ENCODE measurements around the gene PIKFYVE. TPM values are rescaled to one million over a fixed set of nuclear protein-coding genes. Genes with fewer than 3 reads are reported as not detected.
"Not testable (repeated sequence)": the region's sequence is repeated elsewhere in the genome, so short reads cannot be mapped to it uniquely, and the experiment has no call there.

The PIKFYVE gene
- total RNA-seq, 4 donors from 2014 or later, result 35.2 to 51.3 (median 41.7) TPM

- Histone ChIP-seq H3K36me3 (peaks cover 0 to 36% of the 10 kb centered on the region in 2 donors), H3K27ac (peak overlapping the region in 1 of 3 donors; percentile 39), H3K4me1 (peaks cover 10 to 16% of the 10 kb centered on the region in 2 donors), H3K4me3 (replicated peaks in 1 of 3) (no peak overlapping the region), H3K9me3 (no peaks in the 10 kb centered on the region), H3K27me3 (no peaks in the 10 kb centered on the region)
- 95% methylated on average over 3 of the region's 3 CpGs for WGBS, 2 donors
- TF ChIP-seq POLR2A (IDR thresholded peaks at IDR 0.05), result no peak
- no peak for TF ChIP-seq CTCF (IDR thresholded peaks at IDR 0.05)
- intact Hi-C loops (cut with DNase I), result no loop called here
- no peak for DNase-seq
Observed at GRCh38 chr2:208354964-208355381, 88.9 kb downstream of the PIKFYVE start.

GRCh38 chr2:208356420-208356819 lies 90.4 kb downstream of the PIKFYVE start:
- Histone ChIP-seq H3K4me1 (peaks cover 10 to 16% of the 10 kb centered on the region in 2 donors), H3K27ac (peak overlapping the region; percentile 17 to 74 (median 48)), H3K36me3 (peaks cover 0 to 29% of the 10 kb centered on the region in 2 donors)
- H3K4me3 ChIP-seq (replicated peaks in 1 of 3); H3K27me3 ChIP-seq; H3K9me3 ChIP-seq; intact Hi-C loops (cut with DNase I): not testable (repeated sequence)
- WGBS, 2 donors, result 34 to 59% methylated on average over 2 to 3 of the region's 3 CpGs
- peak; percentile 37 to 60 for DNase-seq

- TF ChIP-seq CTCF (IDR thresholded peaks at IDR 0.05) (peak in 1 of 6 experiments; percentile 4), POLR2A (IDR thresholded peaks at IDR 0.05) (no peak)
- no peaks in the 10 kb centered on the region for H3K9me3 ChIP-seq
- H3K4me1 ChIP-seq, result peaks cover 10 to 16% of the 10 kb centered on the region in 2 donors
- H3K4me3 ChIP-seq (replicated peaks in 1 of 3), result no peak overlapping the region
- 2 to 6% methylated on average over 1 of the region's 1 CpG for WGBS, 2 donors
- peak overlapping the region; percentile 17 to 74 (median 48) for H3K27ac ChIP-seq
- H3K36me3 ChIP-seq, result peaks cover 0 to 24% of the 10 kb centered on the region in 2 donors
- H3K27me3 ChIP-seq, result no peaks in the 10 kb centered on the region
- intact Hi-C loops (cut with DNase I), result no loop called here
- no peak for DNase-seq
Observed at GRCh38 chr2:208356846-208357574, 91.0 kb downstream of the PIKFYVE start.

- Histone ChIP-seq H3K4me3 (replicated peaks in 1 of 3) (no peak overlapping the region), H3K36me3 (peaks cover 0 to 9% of the 10 kb centered on the region in 2 donors), H3K27ac (no peak overlapping the region), H3K27me3 (no peaks in the 10 kb centered on the region), H3K4me1 (peaks cover 10 to 16% of the 10 kb centered on the region in 2 donors), H3K9me3 (no peaks in the 10 kb centered on the region)
- no peak for DNase-seq
- 83 to 89% methylated on average over 10 of the region's 10 CpGs for WGBS, 2 donors
- intact Hi-C loops (cut with DNase I), result no loop called here
- TF ChIP-seq POLR2A (IDR thresholded peaks at IDR 0.05) (peak in 1 of 2 donors; percentile 7), CTCF (IDR thresholded peaks at IDR 0.05) (no peak)
Observed at GRCh38 chr2:208358758-208359631, 92.9 kb downstream of the PIKFYVE start.

GRCh38 chr2:208359632-208359986 lies 93.6 kb downstream of the PIKFYVE start:
- 96 to 98% methylated on average over 13 to 15 of the region's 17 CpGs for WGBS, 2 donors

More at GRCh38 chr2:208359632-208359986, 93.6 kb downstream of the PIKFYVE start:
- Histone ChIP-seq H3K36me3 (peaks cover 0 to 6% of the 10 kb centered on the region in 2 donors), H3K4me1 (peaks cover 10 to 16% of the 10 kb centered on the region in 2 donors), H3K27me3 (no peaks in the 10 kb centered on the region), H3K9me3 (no peaks in the 10 kb centered on the region), H3K4me3 (replicated peaks in 1 of 3) (no peak overlapping the region), H3K27ac (no peak overlapping the region)
- no peak for DNase-seq
- intact Hi-C loops (cut with DNase I), result no loop called here
- TF ChIP-seq POLR2A (IDR thresholded peaks at IDR 0.05), result no peak
- TF ChIP-seq CTCF (IDR thresholded peaks at IDR 0.05), result no peak

Measured in thyroid gland (tissue), 4 donors.